ENCODE measurements around the gene FSTL3. TPM values are rescaled to one million over a fixed set of nuclear protein-coding genes. Genes with fewer than 3 reads are reported as not detected.

Gene FSTL3
- total and polyA plus RNA-seq, 2 of the 13 experiments (the other 11 are each of a cell fraction or from before 2014, with no cell fraction given) = 13.5 to 15.6 TPM

- in situ Hi-C loops (cut with HindIII; ENCODE audit: extremely low pct_ligation_motif_present, low pct_unique_long_range_greater_than_20kb) = no loop called here
- H3K4me1 ChIP-seq (ENCODE audit: insufficient read depth, low read length) = peaks cover 47% of the 10 kb centered on the region
- H4K20me1 ChIP-seq (ENCODE audit: insufficient read depth, low read length) = no peaks in the 10 kb centered on the region
- CTCF ChIA-PET (ENCODE audit: low intra/inter-chr PET ratio, low total read pairs) = no interaction called here
- no peak for TF ChIP-seq EED (CRISPR knock-in tag; IDR thresholded peaks at IDR 0.05)
- no peak for TF ChIP-seq FOXC1 (CRISPR knock-in tag; IDR thresholded peaks at IDR 0.05; ENCODE audit: borderline replicate concordance)
- TF ChIP-seq ARNT (IDR thresholded peaks at IDR 0.05) = no peak
- no peak for TF ChIP-seq POGK (CRISPR knock-in tag; conservative IDR thresholded peaks at IDR 0.05)
- no peak for TF ChIP-seq ZNF773 (CRISPR knock-in tag; IDR thresholded peaks at IDR 0.05; ENCODE audit: borderline replicate concordance)
- TF ChIP-seq ZBTB38 (CRISPR knock-in tag; IDR thresholded peaks at IDR 0.05) = peak; percentile 60; the same call in 1 of the 2 replicates
- TF ChIP-seq MAX (IDR thresholded peaks at IDR 0.05) = no peak
- no peak for TF ChIP-seq ZNF180 (CRISPR knock-in tag; IDR thresholded peaks at IDR 0.05; ENCODE audit: borderline replicate concordance, low read depth)
- no peak for TF ChIP-seq ZNF513 (CRISPR knock-in tag; conservative IDR thresholded peaks at IDR 0.05)
- TF ChIP-seq PLRG1 (conservative IDR thresholded peaks at IDR 0.05) = no peak
- TF ChIP-seq MBD4 (IDR thresholded peaks at IDR 0.05; ENCODE audit: borderline replicate concordance, low read length) = no peak
- TF ChIP-seq ZFP1 (CRISPR knock-in tag; IDR thresholded peaks at IDR 0.05) = no peak
- TF ChIP-seq ZBTB33 (CRISPR knock-in tag; IDR thresholded peaks at IDR 0.05) = peak; percentile 53; the same call in 1 of the 2 replicates
- TF ChIP-seq ZBTB20 (CRISPR knock-in tag; IDR thresholded peaks at IDR 0.05; ENCODE audit: borderline replicate concordance, low read depth) = no peak
- no peaks in the 10 kb centered on the region for H3K36me3 ChIP-seq (replicated peaks in 1 of 2; ENCODE audit: control insufficient read depth in 1 of 2, insufficient read depth in 2 of 2, low read length in 2 of 2)
- ATAC-seq (no peak), FAIRE-seq (no peak), DNase-seq (ENCODE audit: low spot score) (no peak)
- intact Hi-C loops (cut with micrococcal nuclease; ENCODE audit: unreplicated experiment) = no loop called here
- no peak overlapping the region for H3K4me2 ChIP-seq (ENCODE audit: low read depth, low read length)
- no peak overlapping the region for H3K9ac ChIP-seq (ENCODE audit: insufficient read depth, low read depth, low read length)
- no peak overlapping the region for H2AFZ ChIP-seq (ENCODE audit: low read length)
- no peak overlapping the region for H3K27ac ChIP-seq (ENCODE audit: extremely low read length, insufficient read depth, low read length)
- H3K27me3 ChIP-seq (ENCODE audit: control insufficient read depth in 1 of 2, insufficient read depth in 2 of 2, low read length in 2 of 2) = no peaks in the 10 kb centered on the region
- H3K9me3 ChIP-seq (ENCODE audit: low read length) = 0 out of 2 replicates have a peak, but pooled peaks cover 4% of the 10 kb centered on the region
- H3K4me3 ChIP-seq (replicated peaks in 1 of 3; ENCODE audit: insufficient read depth in 1 of 3, low read depth in 2 of 3, low read length in 3 of 3) = no peak overlapping the region
- no TSS peak for BruUV-seq (replicated peaks)
- 75% methylated on average over 13 of the region's 21 CpGs for WGBS (ENCODE audit: low lambda C conversion rate)
- H3K79me2 ChIP-seq (ENCODE audit: insufficient read depth, low read length) = no peaks in the 10 kb centered on the region
- POLR2A ChIA-PET = interaction anchor here (0.6 kb wide), 1 partner anchor 692 kb away, joined by 3 read pairs; no protein-coding TSS in a partner anchor
Measured at GRCh38 chr19:710767-711166, 34.6 kb downstream of the FSTL3 start.

All from HepG2 (cell line).